HepG2 (cell line): ENCODE measurements around the gene BCKDHA. TPM values are rescaled to one million over a fixed set of nuclear protein-coding genes. Genes with fewer than 3 reads are reported as not detected.

Experiments used
- AFF4 ChIP-seq: sonication (generic); formaldehyde crosslinking; IDR thresholded peaks from 2 replicates; pipeline ENCODE4 v1.4.0; 2020; ENCODE audit warnings: missing genetic modification reagents
- ATF6 ChIP-seq: sonication (generic); formaldehyde crosslinking; conservative IDR thresholded peaks from 2 replicates; pipeline ENCODE4 v1.4.0; 2020; ENCODE audit warnings: missing genetic modification reagents
- TIGD3 ChIP-seq: sonication (generic); formaldehyde crosslinking; IDR thresholded peaks from 2 replicates; pipeline ENCODE4 v1.5.1; 2020; ENCODE audit warnings: mild to moderate bottlenecking, missing genetic modification reagents, borderline replicate concordance
- ZFP37 ChIP-seq: sonication (generic); formaldehyde crosslinking; IDR thresholded peaks from 2 replicates; pipeline ENCODE4 v1.4.0; 2020; ENCODE audit warnings: missing genetic modification reagents, borderline replicate concordance
- ZNF260 ChIP-seq: sonication (generic); formaldehyde crosslinking; IDR thresholded peaks from 2 replicates; pipeline ENCODE4 v1.4.0; 2020; ENCODE audit warnings: missing genetic modification reagents, low read depth, mild to moderate bottlenecking, borderline replicate concordance
- polyA plus RNA-seq, 8 experiments: library from polyadenylated mRNA; depleted of rRNA in 3 of 8; stranded (reverse) in 7 of 8; unstranded in 1 of 8; fragments of >200 nt; fragmentation: Illumina TruSeq in 4 of 8; extraction: Trizol in 4 of 8; gene quantifications; 2 replicates each; pipeline versions ENCODE4 v1.2.1 to v1.2.3, GENCODE V29; 2011 to 2016; ENCODE audit warnings: low read depth in 4 of 8, missing spikeins in 1 of 8, mixed read lengths in 1 of 8; ENCODE audit not compliant: insufficient read depth in 1 of 8
- total RNA-seq, 5 experiments: library from RNA; depleted of rRNA; stranded (reverse); fragments of >200 nt; fragmentation: Illumina TruSeq; extraction: Trizol; gene quantifications; 2 replicates each; pipeline ENCODE4 v1.2.3, GENCODE V29; 2016; ENCODE audit warnings: low read depth in 1 of 5
- TF ChIP-seq, protein P1 (sequence below): sonication (generic); formaldehyde crosslinking; IDR thresholded peaks from 2 replicates; pipeline ENCODE4 v1.4.0; 2020; ENCODE audit warnings: missing genetic modification reagents

BCKDHA gene
- total and polyA plus RNA-seq, 2 of the 13 experiments (the other 11 are each of a cell fraction or from before 2014, with no cell fraction given) = 11.8 to 31.5 TPM

DNA sequence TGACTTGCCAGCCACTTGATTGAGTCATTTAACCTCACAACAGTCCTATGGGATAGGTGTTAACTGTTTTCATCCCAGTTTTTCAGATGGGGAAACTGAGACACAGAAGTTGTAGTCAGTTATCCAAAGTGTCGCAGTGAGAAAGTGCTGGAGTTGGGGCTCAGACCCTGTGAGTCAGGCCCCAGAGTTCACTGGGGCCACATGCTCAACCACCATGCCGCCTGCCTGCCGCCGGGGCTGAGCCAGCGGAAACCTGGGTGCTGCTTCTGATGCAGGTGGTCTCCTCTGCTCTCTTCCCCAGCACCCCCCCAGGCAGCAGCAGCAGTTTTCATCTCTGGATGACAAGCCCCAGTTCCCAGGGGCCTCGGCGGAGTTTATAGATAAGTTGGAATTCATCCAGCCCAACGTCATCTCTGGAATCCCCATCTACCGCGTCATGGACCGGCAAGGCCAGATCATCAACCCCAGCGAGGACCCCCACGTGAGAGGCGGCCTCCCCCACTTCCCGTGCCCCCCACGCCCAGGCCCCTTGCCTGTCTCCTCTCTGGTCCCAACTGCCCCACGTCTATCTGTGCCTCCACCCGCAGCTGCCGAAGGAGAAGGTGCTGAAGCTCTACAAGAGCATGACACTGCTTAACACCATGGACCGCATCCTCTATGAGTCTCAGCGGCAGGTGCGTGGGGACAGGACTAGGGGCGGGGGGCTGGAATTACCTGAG, 12.9 kb downstream of the BCKDHA start (continued):
- TF ChIP-seq AFF4 (CRISPR knock-in tag) = no peak
- TF ChIP-seq, protein P1, sequence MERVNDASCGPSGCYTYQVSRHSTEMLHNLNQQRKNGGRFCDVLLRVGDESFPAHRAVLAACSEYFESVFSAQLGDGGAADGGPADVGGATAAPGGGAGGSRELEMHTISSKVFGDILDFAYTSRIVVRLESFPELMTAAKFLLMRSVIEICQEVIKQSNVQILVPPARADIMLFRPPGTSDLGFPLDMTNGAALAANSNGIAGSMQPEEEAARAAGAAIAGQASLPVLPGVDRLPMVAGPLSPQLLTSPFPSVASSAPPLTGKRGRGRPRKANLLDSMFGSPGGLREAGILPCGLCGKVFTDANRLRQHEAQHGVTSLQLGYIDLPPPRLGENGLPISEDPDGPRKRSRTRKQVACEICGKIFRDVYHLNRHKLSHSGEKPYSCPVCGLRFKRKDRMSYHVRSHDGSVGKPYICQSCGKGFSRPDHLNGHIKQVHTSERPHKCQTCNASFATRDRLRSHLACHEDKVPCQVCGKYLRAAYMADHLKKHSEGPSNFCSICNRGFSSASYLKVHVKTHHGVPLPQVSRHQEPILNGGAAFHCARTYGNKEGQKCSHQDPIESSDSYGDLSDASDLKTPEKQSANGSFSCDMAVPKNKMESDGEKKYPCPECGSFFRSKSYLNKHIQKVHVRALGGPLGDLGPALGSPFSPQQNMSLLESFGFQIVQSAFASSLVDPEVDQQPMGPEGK = no peak
- TF ChIP-seq ATF6 = no peak
- no peak for TF ChIP-seq TIGD3 (CRISPR knock-in tag)
- no peak for TF ChIP-seq ZFP37 (CRISPR knock-in tag)
- no peak for TF ChIP-seq ZNF260 (CRISPR knock-in tag)
